Glutamatergic neuron (in vitro differentiated cells): ENCODE results near the gene PRKCE. TPM values are rescaled to one million over a fixed set of nuclear protein-coding genes. Genes with fewer than 3 reads are reported as not detected.
A peak's percentile ranks its signal among the peaks of the same experiment; 100 is the strongest.

Source experiments
- DNase-seq: peaks from one replicate; pipeline ENCODE4 v3.0.0; 2022
- H3K27ac Mint-ChIP-seq: one replicate; pipeline ENCODE4 v1.8.0; 2020; ENCODE audit warnings: mild to moderate bottlenecking, mixed read lengths, inconsistent platforms; ENCODE audit not compliant: unreplicated experiment
- H3K27me3 Mint-ChIP-seq: one replicate; pipeline ENCODE4 v1.8.0; 2020; ENCODE audit warnings: mild to moderate bottlenecking, moderate library complexity, mixed read lengths, inconsistent platforms; ENCODE audit not compliant: unreplicated experiment
- H3K36me3 Mint-ChIP-seq: one replicate; pipeline ENCODE4 v1.8.0; 2020; ENCODE audit warnings: mild to moderate bottlenecking, mixed read lengths, inconsistent platforms; ENCODE audit not compliant: unreplicated experiment
- H3K4me1 Mint-ChIP-seq: one replicate; pipeline ENCODE4 v1.8.0; 2020; ENCODE audit warnings: mild to moderate bottlenecking, low read depth, mixed read lengths, inconsistent platforms; ENCODE audit not compliant: unreplicated experiment
- H3K4me3 Mint-ChIP-seq: one replicate; pipeline ENCODE4 v1.8.0; 2020; ENCODE audit warnings: mild to moderate bottlenecking, mixed read lengths, inconsistent platforms; ENCODE audit not compliant: unreplicated experiment
- H3K9me3 Mint-ChIP-seq: one replicate; pipeline ENCODE4 v1.8.0; 2020; ENCODE audit warnings: mild to moderate bottlenecking, moderate library complexity, mixed read lengths, inconsistent platforms; ENCODE audit not compliant: unreplicated experiment
- total RNA-seq: library from RNA; stranded (reverse); fragmentation: NEBNext Ultra II Directional; extraction: Animal tissue kit (Norgen Biotek cat#: 25700); gene quantifications from one replicate; pipeline ENCODE4 v1.2.1, GENCODE V29; 2021; ENCODE audit not compliant: unreplicated experiment
- TF ChIP-seq, protein P1 (sequence below): fragments of 200-600 bp; sonication (generic); IDR thresholded peaks from one replicate; pipeline ENCODE4 v1.5.0; 2021; ENCODE audit not compliant: partially characterized antibody, unreplicated experiment

The PRKCE gene
- total RNA-seq, 1 donor from 2014 or later = 74.8 TPM

GRCh38 chr2:45818591-45818990 lies 167.1 kb downstream of the PRKCE start:
- TF ChIP-seq, protein P1, sequence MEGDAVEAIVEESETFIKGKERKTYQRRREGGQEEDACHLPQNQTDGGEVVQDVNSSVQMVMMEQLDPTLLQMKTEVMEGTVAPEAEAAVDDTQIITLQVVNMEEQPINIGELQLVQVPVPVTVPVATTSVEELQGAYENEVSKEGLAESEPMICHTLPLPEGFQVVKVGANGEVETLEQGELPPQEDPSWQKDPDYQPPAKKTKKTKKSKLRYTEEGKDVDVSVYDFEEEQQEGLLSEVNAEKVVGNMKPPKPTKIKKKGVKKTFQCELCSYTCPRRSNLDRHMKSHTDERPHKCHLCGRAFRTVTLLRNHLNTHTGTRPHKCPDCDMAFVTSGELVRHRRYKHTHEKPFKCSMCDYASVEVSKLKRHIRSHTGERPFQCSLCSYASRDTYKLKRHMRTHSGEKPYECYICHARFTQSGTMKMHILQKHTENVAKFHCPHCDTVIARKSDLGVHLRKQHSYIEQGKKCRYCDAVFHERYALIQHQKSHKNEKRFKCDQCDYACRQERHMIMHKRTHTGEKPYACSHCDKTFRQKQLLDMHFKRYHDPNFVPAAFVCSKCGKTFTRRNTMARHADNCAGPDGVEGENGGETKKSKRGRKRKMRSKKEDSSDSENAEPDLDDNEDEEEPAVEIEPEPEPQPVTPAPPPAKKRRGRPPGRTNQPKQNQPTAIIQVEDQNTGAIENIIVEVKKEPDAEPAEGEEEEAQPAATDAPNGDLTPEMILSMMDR = no peak
- H3K4me3 Mint-ChIP-seq = peak overlapping the region; percentile 11
- H3K9me3 Mint-ChIP-seq = peaks cover 16% of the 10 kb centered on the region
- peaks cover 3% of the 10 kb centered on the region for H3K27me3 Mint-ChIP-seq
- peaks cover 59% of the 10 kb centered on the region for H3K4me1 Mint-ChIP-seq
- no peak for DNase-seq
- H3K36me3 Mint-ChIP-seq = no peaks in the 10 kb centered on the region
- H3K27ac Mint-ChIP-seq = peak overlapping the region; percentile 60

DNA sequence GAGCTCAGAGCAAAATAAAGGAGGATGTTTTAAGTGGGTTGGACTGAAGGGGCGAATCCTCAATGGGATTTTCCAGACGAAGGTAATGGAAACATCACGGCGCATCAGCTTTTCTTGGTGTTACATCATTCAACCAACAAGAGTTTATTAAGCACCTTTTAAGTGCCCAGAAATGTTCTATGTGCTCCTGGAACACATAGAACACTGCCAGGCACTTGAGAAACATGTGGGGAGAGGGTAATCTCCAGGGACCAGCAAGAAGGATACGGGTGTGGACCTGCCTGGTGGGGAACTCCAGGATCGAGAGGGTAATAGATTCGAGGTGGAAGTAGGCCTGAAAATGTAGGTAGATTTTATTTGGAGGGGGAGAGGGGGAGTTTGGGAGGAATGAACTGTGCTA lies 168.6 kb downstream of the PRKCE start:
- Mint-ChIP-seq H3K9me3 (peaks cover 17% of the 10 kb centered on the region), H3K27me3 (peaks cover 5% of the 10 kb centered on the region), H3K4me1 (peaks cover 48% of the 10 kb centered on the region), H3K27ac (peak overlapping the region; percentile 41), H3K4me3 (peak overlapping the region; percentile 17), H3K36me3 (no peaks in the 10 kb centered on the region)
- no peak for DNase-seq
- TF ChIP-seq, protein P1 = no peak

- peak overlapping the region; percentile 56 for H3K4me3 Mint-ChIP-seq
- H3K27ac Mint-ChIP-seq = peak overlapping the region; percentile 44
- no peaks in the 10 kb centered on the region for H3K36me3 Mint-ChIP-seq
- H3K9me3 Mint-ChIP-seq = peaks cover 14% of the 10 kb centered on the region
- H3K4me1 Mint-ChIP-seq = peaks cover 45% of the 10 kb centered on the region
- no peak for DNase-seq
- TF ChIP-seq, protein P1 = no peak
- peaks cover 11% of the 10 kb centered on the region for H3K27me3 Mint-ChIP-seq
Observed at GRCh38 chr2:45821558-45822271, 170.2 kb downstream of the PRKCE start.

GRCh38 chr2:45822272-45822630 lies 170.8 kb downstream of the PRKCE start:
- Mint-ChIP-seq H3K27me3 (peaks cover 15% of the 10 kb centered on the region), H3K27ac (no peak overlapping the region), H3K9me3 (peaks cover 18% of the 10 kb centered on the region), H3K36me3 (no peaks in the 10 kb centered on the region), H3K4me3 (no peak overlapping the region), H3K4me1 (peaks cover 49% of the 10 kb centered on the region)
- TF ChIP-seq, protein P1 = no peak
- no peak for DNase-seq

- H3K36me3 Mint-ChIP-seq = no peaks in the 10 kb centered on the region
- peaks cover 15% of the 10 kb centered on the region for H3K27me3 Mint-ChIP-seq
- peaks cover 39% of the 10 kb centered on the region for H3K4me1 Mint-ChIP-seq
- no peak overlapping the region for H3K4me3 Mint-ChIP-seq
- TF ChIP-seq, protein P1 = no peak
- H3K9me3 Mint-ChIP-seq = peaks cover 16% of the 10 kb centered on the region
- H3K27ac Mint-ChIP-seq = peak overlapping the region; percentile 6
- DNase-seq = no peak
Observed at GRCh38 chr2:45823723-45824206, 172.3 kb downstream of the PRKCE start.
